HEK293 (cell line): ENCODE data around the gene CRCP.

ENCODE experiments used
- TCF7L2 ChIP-seq: IDR thresholded peaks from 2 replicates; pipeline ENCODE4 v1.6.1; 2011; ENCODE audit warnings: low read depth, mild to moderate bottlenecking, inconsistent platforms, low read length, moderate library complexity, borderline replicate concordance
- ZNF121 ChIP-seq: fragments of 450-650 bp; formaldehyde crosslinking; IDR thresholded peaks from 2 replicates; pipeline ENCODE4 v1.5.1; 2016; ENCODE audit warnings: missing biosample characterization, missing genetic modification characterization
- ZNF311 ChIP-seq: fragments of 450-650 bp; formaldehyde crosslinking; IDR thresholded peaks from 2 replicates; pipeline ENCODE4 v1.5.1; 2017; ENCODE audit warnings: missing biosample characterization, missing genetic modification characterization, borderline replicate concordance

DNA sequence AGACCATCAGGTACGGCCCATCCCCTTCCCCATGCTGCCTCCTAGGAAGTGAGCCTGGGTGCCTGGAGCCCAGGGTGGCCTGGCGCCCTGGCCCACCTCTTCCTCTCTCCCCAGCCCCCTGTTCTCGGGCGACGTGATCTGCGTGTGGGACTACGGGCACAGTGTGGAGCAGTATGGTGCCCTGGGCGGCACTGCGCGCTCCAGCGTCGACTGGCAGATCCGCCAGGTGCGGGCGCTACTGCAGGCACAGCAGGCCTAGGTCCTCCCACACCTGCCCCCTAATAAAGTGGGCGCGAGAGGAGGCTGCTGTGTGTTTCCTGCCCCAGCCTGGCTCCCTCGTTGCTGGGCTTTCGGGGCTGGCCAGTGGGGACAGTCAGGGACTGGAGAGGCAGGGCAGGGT, 22.0 kb upstream of the CRCP start:
- TF ChIP-seq TCF7L2, result no peak
- no peak for TF ChIP-seq ZNF311 (tag by site-specific recombination)
- TF ChIP-seq ZNF121 (tag by site-specific recombination), result no peak
